Neural cell (in vitro differentiated cells): ENCODE results near the gene COPB2.

Experiments
- CTCF ChIP-seq: fragments of 450-650 bp; IDR thresholded peaks from 2 replicates; pipeline ENCODE4 v1.5.1; 2014; ENCODE audit warnings: antibody characterized with exemption, mild to moderate bottlenecking, moderate library complexity; ENCODE audit not compliant: poor library complexity, severe bottlenecking
- EZH2 ChIP-seq: fragments of 200-600, 300-800 bp; shearing (Covaris generic), sonication (generic); IDR thresholded peaks from 2 replicates; pipeline ENCODE4 v1.6.1; 2014; ENCODE audit warnings: antibody characterized with exemption, low read length, borderline replicate concordance, mild to moderate bottlenecking; ENCODE audit not compliant: insufficient read depth, poor library complexity, severe bottlenecking
- POLR2AphosphoS5 ChIP-seq: IDR thresholded peaks from 2 replicates; pipeline ENCODE4 v1.6.1; 2012
- RAD21 ChIP-seq: fragments of 450-650 bp; conservative IDR thresholded peaks from 2 replicates; pipeline ENCODE4 v1.6.1; 2014; ENCODE audit warnings: antibody characterized with exemption, mild to moderate bottlenecking, moderate library complexity

GRCh38 chr3:139389552-139390368 lies at the start of gene COPB2:
- TF ChIP-seq CTCF (no peak), RAD21 (peak; percentile 28), POLR2AphosphoS5 (peak; percentile 93), EZH2 (no peak)
